Glomerular visceral epithelial cell (primary cell): ENCODE data around the gene FRMPD4.
"Not testable (repeated sequence)": the region's sequence is repeated elsewhere in the genome, so short reads cannot be mapped to it uniquely, and the experiment has no call there.

Experiments
- DNase-seq: peaks from one replicate; pipeline ENCODE4 v3.0.0-alpha.2; 2016; ENCODE audit errors: extremely low spot score

FRMPD4 gene

GRCh38 chrX:12138361-12139313 lies at the start of gene FRMPD4:
Gene FRMPD4, plus strand, starts transcription at chrX:12138473. Its CDS starts 499 bp downstream, at chrX:12138972.
- DNase-seq: no peak

DNA sequence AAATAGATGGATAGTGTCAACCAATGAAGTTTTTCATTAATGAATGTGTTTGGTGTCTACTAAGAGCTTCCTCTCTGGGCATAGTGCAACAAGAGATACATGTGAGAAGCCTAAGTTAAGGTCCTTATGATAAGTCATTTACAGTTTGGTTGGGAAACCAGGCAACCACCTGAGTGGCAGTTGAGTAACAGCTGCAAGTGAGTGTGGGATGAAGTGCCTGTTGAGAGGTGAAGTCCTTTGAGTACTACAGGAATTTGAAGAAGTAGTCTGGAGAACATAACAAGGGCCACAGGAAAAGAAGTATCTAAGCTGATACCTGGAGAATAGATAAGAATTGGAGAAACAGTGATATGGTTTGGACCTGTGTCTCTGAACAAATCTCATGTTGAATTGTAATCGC lies 48.5 kb upstream of the FRMPD4 start:
- no peak for DNase-seq

DNA sequence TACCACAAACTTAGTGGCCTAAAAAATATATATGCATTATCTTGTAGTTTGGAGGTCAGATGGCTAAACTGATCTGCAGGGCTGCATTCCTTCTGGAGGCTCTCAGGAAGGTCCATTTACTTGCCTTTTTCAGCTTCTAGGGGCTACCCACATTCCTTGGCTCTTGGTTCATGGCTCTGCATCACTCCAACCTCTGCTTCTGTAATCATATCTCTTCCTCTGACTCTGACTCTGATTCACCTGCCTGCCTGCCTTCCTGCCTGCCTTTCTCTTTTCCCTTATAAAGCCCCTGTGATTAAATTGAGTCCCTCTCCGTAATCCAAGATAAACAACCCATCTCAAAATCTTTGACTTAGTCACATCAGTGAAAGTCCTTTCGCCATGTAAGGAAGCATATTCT lies 25.0 kb upstream of the FRMPD4 start:
- DNase-seq: no peak

DNA sequence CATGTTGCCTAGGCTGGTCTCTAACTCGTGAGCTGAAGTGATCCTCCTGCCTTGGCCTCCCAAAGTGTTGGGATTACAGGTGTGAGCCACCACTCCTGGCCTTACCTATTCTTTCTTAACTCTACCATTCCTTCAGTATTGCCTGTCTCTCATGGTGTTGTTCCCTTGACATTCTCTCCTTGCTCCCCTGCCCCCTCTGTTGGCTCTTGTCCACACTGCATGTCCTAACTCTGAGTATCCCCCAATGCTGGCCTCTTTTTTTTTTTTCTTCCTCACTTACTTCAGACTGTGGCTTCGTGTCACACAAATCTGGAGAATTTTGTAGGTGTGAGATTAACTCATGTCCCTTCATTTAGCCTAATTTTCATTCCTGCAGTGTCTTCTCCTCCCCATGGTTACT lies 22.9 kb upstream of the FRMPD4 start:
- DNase-seq: no peak

GRCh38 chrX:12118134-12118533 lies 20.1 kb upstream of the FRMPD4 start:
- no peak for DNase-seq

- no peak for DNase-seq
Measured at GRCh38 chrX:12128017-12128416, 10.3 kb upstream of the FRMPD4 start.

DNA sequence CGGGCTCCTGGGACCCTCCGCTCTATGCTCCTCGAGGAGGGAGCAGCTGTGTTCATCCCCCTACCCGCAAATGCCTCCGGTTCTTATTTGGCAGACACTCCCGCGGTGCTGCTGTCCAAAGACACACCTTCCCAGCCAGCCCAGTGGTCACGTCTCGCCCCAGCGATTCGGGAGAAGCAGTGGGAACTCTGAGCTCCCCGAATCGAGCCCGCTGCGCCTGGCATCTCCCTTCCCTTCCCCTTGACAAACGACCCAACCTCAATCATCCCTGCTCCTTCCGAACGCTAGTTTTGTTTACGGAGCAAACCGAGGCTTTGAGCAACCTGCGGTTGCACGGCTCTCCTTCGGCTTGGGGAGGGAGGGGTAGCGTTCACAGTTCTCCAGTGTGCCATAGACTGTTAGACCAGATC lies 317 bp upstream of the FRMPD4 start:
- no peak for DNase-seq

- DNase-seq: no peak
Measured at GRCh38 chrX:12139934-12140611, 1.8 kb downstream of the FRMPD4 start.

- DNase-seq: no peak
Measured at GRCh38 chrX:12141511-12141910, 3.2 kb downstream of the FRMPD4 start.

DNA sequence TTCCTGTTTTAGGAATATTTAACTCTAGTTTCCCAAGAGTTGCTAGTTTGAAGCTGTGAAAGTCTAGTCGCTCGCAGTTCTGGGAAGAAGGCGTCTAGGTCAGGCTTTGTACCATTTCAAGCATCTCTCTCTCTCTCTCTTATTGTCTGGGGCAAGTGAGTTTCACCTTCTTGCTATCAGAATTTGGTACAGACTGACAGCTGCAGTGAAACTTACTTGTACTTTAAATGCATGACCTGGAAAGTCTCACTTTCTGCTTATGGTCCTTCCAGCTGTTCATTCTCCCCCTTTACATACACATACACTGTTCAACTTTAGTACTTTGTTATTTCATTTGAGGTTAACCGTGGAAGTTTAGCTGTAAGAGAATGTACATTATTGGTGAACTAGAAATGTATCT lies 4.4 kb downstream of the FRMPD4 start:
- DNase-seq: no peak

DNA sequence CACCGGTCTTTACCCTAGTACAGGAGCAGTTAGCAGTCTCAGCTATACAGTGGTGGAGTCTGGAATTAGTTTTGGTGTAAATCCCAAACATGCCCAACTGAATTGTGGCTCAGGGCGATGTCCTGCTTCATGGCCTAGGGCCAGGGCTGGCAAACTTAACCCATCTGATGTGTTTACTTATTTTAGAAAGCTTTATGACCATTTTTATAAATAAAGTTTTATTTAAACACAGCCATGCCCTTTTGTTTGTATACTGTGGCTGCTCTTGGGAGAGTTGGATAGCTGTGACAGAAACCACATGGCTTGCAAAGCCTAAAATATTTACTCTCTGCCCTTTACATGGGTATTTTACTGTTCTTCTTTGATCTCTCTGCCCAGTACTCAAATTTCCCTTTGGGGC lies 7.1 kb downstream of the FRMPD4 start:
- DNase-seq: no peak

- DNase-seq: no peak
Measured at GRCh38 chrX:12149670-12150407, 11.6 kb downstream of the FRMPD4 start.

DNA sequence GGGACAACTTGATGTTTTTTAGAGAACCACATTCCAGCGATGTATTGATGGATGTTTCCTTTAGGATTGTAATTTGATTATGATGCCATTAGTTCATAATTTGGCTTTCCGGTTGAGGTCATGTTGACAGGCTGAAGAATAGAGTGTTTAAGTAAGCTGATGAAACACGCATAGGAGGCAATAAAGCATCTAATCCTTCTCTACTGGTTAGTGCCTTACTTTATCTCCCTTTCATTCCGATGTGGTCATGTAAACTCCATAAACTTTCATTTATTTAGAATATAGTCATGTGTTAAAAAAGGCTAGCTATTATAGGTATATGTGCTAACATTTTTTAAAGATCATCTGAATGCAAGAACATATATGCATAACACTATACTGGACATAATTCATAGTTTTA lies 15.0 kb downstream of the FRMPD4 start:
- DNase-seq: no peak

DNA sequence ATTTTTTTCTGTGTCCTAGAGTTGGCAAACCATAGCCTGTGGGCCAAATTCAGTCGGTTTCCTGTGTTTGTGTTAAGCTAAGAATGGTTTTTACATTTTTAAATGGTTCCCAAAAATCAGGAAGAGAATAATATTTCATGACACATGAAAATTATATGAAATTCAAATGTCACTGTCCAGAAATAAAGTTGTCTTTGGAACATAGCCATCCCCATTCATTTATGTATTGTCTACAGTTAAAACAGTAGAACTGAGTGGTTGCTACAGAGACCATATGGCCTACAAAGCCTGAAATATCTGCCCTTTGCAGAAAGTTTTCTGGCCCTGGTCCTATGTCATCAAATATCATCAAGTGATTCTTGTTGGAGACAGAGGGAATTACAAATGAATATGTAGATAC lies 15.5 kb downstream of the FRMPD4 start:
- DNase-seq: no peak

DNA sequence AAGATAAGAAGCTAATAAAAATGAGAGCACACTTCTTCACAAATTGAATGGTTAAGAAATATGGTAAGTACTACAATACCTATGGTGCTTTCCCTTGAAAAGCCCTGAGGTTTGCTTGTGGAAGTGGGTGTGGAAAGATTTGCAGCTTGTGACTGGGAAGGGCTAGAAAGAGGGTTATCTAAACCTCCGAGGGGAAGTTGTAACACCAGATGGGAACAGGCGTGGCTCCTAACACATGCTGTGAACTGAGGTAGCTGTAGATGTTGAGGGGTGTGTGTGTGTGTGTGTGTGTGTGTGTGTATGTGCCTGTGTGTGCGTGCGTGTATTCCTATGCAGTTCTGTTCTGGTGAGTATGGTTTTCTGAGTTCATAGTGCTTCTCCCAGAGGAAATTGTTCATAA lies 21.5 kb downstream of the FRMPD4 start:
- no peak for DNase-seq

GRCh38 chrX:12162420-12162819 lies 24.1 kb downstream of the FRMPD4 start:
- DNase-seq: no peak

- not testable (repeated sequence) for DNase-seq
Measured at GRCh38 chrX:12164180-12164579, 25.9 kb downstream of the FRMPD4 start.

- DNase-seq: no peak
Measured at GRCh38 chrX:12170755-12171154, 32.5 kb downstream of the FRMPD4 start.

- DNase-seq: no peak
Measured at GRCh38 chrX:12174358-12174757, 36.1 kb downstream of the FRMPD4 start.

DNA sequence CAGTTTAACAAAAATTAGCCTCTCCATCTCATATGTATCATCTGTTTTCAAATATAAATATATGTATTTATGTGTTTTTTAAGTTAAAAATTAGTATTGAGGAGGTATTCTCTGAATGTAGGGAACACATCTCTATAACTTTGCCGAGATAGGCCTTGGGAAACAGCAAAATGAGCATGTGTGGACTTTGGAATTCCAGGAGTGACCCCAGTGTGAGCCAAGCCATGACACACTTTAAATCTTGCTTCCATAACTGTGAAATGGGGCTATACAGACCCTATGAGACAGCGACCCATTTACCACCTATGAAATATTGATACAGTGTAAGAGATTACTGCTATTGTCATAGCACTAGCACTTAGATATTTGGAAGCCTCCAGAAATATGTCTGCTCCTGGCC lies 58.8 kb downstream of the FRMPD4 start:
- no peak for DNase-seq

- no peak for DNase-seq
Measured at GRCh38 chrX:12206413-12206812, 68.1 kb downstream of the FRMPD4 start.

DNA sequence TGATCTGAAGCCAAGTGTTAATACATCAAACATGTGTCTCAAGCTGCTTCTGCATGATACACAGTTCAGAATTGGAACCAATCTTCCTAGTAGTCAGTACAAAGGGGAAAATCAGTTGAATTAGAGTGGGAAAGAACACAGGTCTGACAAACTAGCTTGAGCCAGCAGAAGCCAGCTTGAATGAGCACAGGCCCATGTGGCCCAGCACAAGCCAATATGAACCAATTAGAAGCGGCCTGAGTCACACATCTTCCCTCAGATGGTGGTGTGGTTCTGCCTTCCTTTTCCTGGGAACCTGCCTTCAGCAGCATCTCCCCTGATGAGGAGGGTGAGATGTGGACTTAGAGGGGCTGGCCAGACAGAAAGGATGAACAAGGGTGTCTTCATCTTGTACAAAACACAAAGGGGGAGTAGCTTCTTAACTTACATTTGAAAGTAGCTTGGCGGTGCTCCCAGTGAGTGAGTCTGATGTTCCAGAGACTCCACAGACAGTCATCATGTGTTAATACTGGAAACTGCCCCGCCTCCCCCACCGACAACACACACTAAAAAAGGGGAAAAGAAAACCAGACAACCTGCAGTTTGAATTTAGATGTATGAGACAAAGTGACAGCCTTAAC lies 72.0 kb downstream of the FRMPD4 start:
- DNase-seq: peak; percentile 22
